Upper lobe of left lung (tissue), 4 donors: ENCODE results near the gene CACNB4.

Source experiments
- EP300 ChIP-seq, 4 donors: sonication (generic); formaldehyde crosslinking; IDR thresholded peaks; one replicate each; pipeline ENCODE4 v1.5.1; 2017; ENCODE audit warnings: antibody characterized with exemption in 4 of 4, control low read depth in 2 of 4
- TF ChIP-seq, protein P1 (sequence below), 6 experiments: fragments of 450-650 bp in 4 of 6; fragments of 200-600 bp in 2 of 6; sonication (generic) in 2 of 6; IDR thresholded peaks; one replicate each; pipeline ENCODE4 v1.5.1; 2016 to 2019; ENCODE audit warnings: antibody characterized with exemption in 6 of 6

DNA sequence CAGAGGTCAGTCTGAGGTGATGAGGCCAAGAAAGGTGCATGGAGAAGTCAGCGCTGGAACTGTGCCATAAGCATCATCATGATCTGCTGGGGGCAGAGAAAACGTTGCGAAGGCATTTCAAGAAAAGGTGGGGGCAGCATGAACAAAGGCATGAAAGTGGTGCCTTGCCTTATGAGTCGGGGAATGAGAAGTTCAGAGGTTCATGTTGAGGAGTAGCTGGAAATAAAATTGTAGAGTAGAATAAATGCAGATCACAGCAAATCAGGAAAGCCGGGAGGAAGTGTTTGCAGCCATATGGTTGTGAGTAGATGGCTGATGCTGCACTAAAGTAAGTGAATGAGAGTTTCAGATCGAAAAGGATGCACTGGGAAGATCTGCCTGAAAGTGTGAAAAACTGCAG lies 198.5 kb downstream of the CACNB4 start:
- TF ChIP-seq, protein P1, sequence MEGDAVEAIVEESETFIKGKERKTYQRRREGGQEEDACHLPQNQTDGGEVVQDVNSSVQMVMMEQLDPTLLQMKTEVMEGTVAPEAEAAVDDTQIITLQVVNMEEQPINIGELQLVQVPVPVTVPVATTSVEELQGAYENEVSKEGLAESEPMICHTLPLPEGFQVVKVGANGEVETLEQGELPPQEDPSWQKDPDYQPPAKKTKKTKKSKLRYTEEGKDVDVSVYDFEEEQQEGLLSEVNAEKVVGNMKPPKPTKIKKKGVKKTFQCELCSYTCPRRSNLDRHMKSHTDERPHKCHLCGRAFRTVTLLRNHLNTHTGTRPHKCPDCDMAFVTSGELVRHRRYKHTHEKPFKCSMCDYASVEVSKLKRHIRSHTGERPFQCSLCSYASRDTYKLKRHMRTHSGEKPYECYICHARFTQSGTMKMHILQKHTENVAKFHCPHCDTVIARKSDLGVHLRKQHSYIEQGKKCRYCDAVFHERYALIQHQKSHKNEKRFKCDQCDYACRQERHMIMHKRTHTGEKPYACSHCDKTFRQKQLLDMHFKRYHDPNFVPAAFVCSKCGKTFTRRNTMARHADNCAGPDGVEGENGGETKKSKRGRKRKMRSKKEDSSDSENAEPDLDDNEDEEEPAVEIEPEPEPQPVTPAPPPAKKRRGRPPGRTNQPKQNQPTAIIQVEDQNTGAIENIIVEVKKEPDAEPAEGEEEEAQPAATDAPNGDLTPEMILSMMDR (IDR thresholded peaks at IDR 0.05): no peak
- no peak for TF ChIP-seq EP300 (IDR thresholded peaks at IDR 0.05)
